ENCODE data around the gene ERBB2.
"Not testable (repeated sequence)": the region's sequence is repeated elsewhere in the genome, so short reads cannot be mapped to it uniquely, and the experiment has no call there.

ERBB2 gene

GRCh38 chr17:39696731-39697130 is 3.1 kb upstream of the ERBB2 start:
- ChIA-PET CTCF (interaction anchor here (1.6 to 2.2 kb wide), 6 partner anchors 9 to 75 kb away, joined by 3 to 12 read pairs (median 6); partner anchors contain the start of genes MIEN1 and PGAP3), POLR2A (no interaction called here)
- DNase-seq (ENCODE audit: extremely low spot score) = no peak
- no peak for TF ChIP-seq CTCF (IDR thresholded peaks at IDR 0.05; ENCODE audit: control extremely low read depth, extremely low read depth, low read depth, missing control alignments)

- TF ChIP-seq CTCF (IDR thresholded peaks at IDR 0.05; ENCODE audit: control extremely low read depth, extremely low read depth, low read depth, missing control alignments) = no peak
- DNase-seq (ENCODE audit: extremely low spot score) = no peak
- CTCF ChIA-PET = interaction anchor here (0.7 to 2.2 kb wide), 6 partner anchors 10 to 401 kb away, joined by 3 to 6 read pairs (median 4); partner anchors contain the start of gene PGAP3
- POLR2A ChIA-PET = no interaction called here
Measured at GRCh38 chr17:39697961-39698360, 1.9 kb upstream of the ERBB2 start.

GRCh38 chr17:39699157-39699817 is 577 bp upstream of the ERBB2 start:
- CTCF ChIA-PET = interaction anchor here (1.7 kb wide), 1 partner anchor 31 kb away, joined by 5 read pairs; the partner anchor contains the start of gene MIEN1
- POLR2A ChIA-PET; DNase-seq (ENCODE audit: extremely low spot score): not testable (repeated sequence)

- DNase-seq (ENCODE audit: extremely low spot score) = peak; percentile 29
- no peak for TF ChIP-seq CTCF (IDR thresholded peaks at IDR 0.05; ENCODE audit: control extremely low read depth, extremely low read depth, low read depth, missing control alignments)
Measured at GRCh38 chr17:39700148-39700987, 504 bp downstream of the ERBB2 start.

GRCh38 chr17:39701012-39701783 is 1.3 kb downstream of the ERBB2 start:
- POLR2A ChIA-PET = interaction anchor here (1.3 kb wide), 1 partner anchor 13 kb away, joined by 3 read pairs; the partner anchor contains the start of gene PGAP3
- CTCF ChIA-PET = interaction anchor here (1.3 to 3.4 kb wide), 3 partner anchors 13 to 80 kb away, joined by 3 to 13 read pairs (median 3); partner anchors contain the start of gene PGAP3
- DNase-seq (ENCODE audit: extremely low spot score) = no peak
- no peak for TF ChIP-seq CTCF (IDR thresholded peaks at IDR 0.05; ENCODE audit: control extremely low read depth, extremely low read depth, low read depth, missing control alignments)

More at GRCh38 chr17:39700148-39700987, 504 bp downstream of the ERBB2 start:
- CTCF ChIA-PET = interaction anchor here (1.7 kb wide), 1 partner anchor 30 kb away, joined by 5 read pairs; the partner anchor contains the start of gene MIEN1
- POLR2A ChIA-PET = interaction anchor here (0.5 to 1.3 kb wide), 2 partner anchors 13 to 16 kb away, joined by 3 read pairs; partner anchors contain the start of gene PGAP3

GRCh38 chr17:39701784-39702422 is 2.0 kb downstream of the ERBB2 start:
- ChIA-PET CTCF (interaction anchor here (1.3 to 3.4 kb wide), 3 partner anchors 14 to 81 kb away, joined by 3 to 13 read pairs (median 3); partner anchors contain the start of gene PGAP3), POLR2A (no interaction called here)
- DNase-seq (ENCODE audit: extremely low spot score) = no peak
- TF ChIP-seq CTCF (IDR thresholded peaks at IDR 0.05; ENCODE audit: control extremely low read depth, extremely low read depth, low read depth, missing control alignments) = no peak
